Body of pancreas (tissue), 4 donors: ENCODE measurements around the gene CHCHD6. TPM values are rescaled to one million over a fixed set of nuclear protein-coding genes. Genes with fewer than 3 reads are reported as not detected.

Experiments
- ATAC-seq: fragments of 150-250 bp; one replicate; pipeline ENCODE4 v1.9.1; 2016
- DNase-seq, 4 donors: peaks; one replicate each; pipeline ENCODE4 v3.0.0-alpha.2; 2019
- H3K27ac ChIP-seq, 4 donors: fragments of 200-600 bp; sonication (generic); 1 replicate in 3 of 4; 2 replicates in 1 of 4; pipeline versions ENCODE4 v1.5.1 to v1.6.1; 2016 to 2019; ENCODE audit warnings: mild to moderate bottlenecking in 1 of 4, mixed read lengths in 1 of 4, moderate library complexity in 1 of 4
- H3K27me3 ChIP-seq, 2 donors: fragments of 200-600 bp; sonication (generic); one replicate each; pipeline ENCODE4 v1.6.0; 2016; ENCODE audit warnings: mild to moderate bottlenecking in 1 of 2
- H3K36me3 ChIP-seq, 2 donors: fragments of 200-600 bp; sonication (generic); replicated peaks in 1 of 2; 2 replicates each; pipeline ENCODE4 v1.5.1; 2016; ENCODE audit warnings: low read depth in 2 of 2; ENCODE audit not compliant: insufficient read depth in 1 of 2
- H3K4me1 ChIP-seq: fragments of 200-600 bp; sonication (generic); one replicate; pipeline ENCODE4 v1.6.0; 2016
- H3K4me3 ChIP-seq, 2 donors: fragments of 200-600 bp; sonication (generic); 1 replicate in 1 of 2; 2 replicates in 1 of 2; pipeline ENCODE4 v1.5.1; 2016 to 2019
- H3K9me3 ChIP-seq, 3 donors: fragments of 200-600 bp; sonication (generic); 1 replicate in 2 of 3; 2 replicates in 1 of 3; pipeline ENCODE4 v1.5.1; 2016
- CTCF ChIP-seq, 7 experiments: fragments of 450-650 bp in 4 of 7; fragments of 200-600 bp in 3 of 7; sonication (generic) in 3 of 7; IDR thresholded peaks; one replicate each; pipeline ENCODE4 v1.5.1; 2016 to 2019; ENCODE audit warnings: antibody characterized with exemption in 7 of 7
- POLR2A ChIP-seq, 3 donors: fragments of 450-650 bp; IDR thresholded peaks; one replicate each; pipeline ENCODE4 v1.6.1; 2016; ENCODE audit warnings: antibody characterized with exemption in 3 of 3, mild to moderate bottlenecking in 2 of 3
- WGBS, 2 donors: methylation state at CpG; one replicate each; pipeline ENCODE4 v1.1.5; 2017; 5-methylcytosine and 5-hydroxymethylcytosine counted together
- intact Hi-C: fragments of 100-400 bp; cut with DNase I; formaldehyde crosslinking; loops from one replicate; pipeline ENCODE4 v1.15.1; 2023
- total RNA-seq, 2 donors: library from RNA; depleted of rRNA; stranded (reverse); fragments of >200 nt; gene quantifications; one replicate each; pipeline ENCODE4 v1.1.0, GENCODE V29; 2016

Gene CHCHD6
- total RNA-seq, 2 donors from 2014 or later, result 0.66 to 10.9 TPM

- H3K4me1 ChIP-seq, result no peaks in the 10 kb centered on the region
- intact Hi-C loops, result no loop called here
- ATAC-seq, result no peak
- DNase-seq, result no peak
- H3K4me3 ChIP-seq, result no peak overlapping the region
- no peak for TF ChIP-seq POLR2A (IDR thresholded peaks at IDR 0.05)
- no peak for TF ChIP-seq CTCF (IDR thresholded peaks at IDR 0.05)
- no peak overlapping the region for H3K27ac ChIP-seq
- no peaks in the 10 kb centered on the region for H3K36me3 ChIP-seq
- WGBS, 2 donors, result 96 to 100% methylated on average over 3 of the region's 3 CpGs
- no peaks in the 10 kb centered on the region for H3K27me3 ChIP-seq
- H3K9me3 ChIP-seq, result no peaks in the 10 kb centered on the region
These were observed 206.2 kb downstream of the CHCHD6 start for GRCh38 chr3:126910231-126910630.

DNA sequence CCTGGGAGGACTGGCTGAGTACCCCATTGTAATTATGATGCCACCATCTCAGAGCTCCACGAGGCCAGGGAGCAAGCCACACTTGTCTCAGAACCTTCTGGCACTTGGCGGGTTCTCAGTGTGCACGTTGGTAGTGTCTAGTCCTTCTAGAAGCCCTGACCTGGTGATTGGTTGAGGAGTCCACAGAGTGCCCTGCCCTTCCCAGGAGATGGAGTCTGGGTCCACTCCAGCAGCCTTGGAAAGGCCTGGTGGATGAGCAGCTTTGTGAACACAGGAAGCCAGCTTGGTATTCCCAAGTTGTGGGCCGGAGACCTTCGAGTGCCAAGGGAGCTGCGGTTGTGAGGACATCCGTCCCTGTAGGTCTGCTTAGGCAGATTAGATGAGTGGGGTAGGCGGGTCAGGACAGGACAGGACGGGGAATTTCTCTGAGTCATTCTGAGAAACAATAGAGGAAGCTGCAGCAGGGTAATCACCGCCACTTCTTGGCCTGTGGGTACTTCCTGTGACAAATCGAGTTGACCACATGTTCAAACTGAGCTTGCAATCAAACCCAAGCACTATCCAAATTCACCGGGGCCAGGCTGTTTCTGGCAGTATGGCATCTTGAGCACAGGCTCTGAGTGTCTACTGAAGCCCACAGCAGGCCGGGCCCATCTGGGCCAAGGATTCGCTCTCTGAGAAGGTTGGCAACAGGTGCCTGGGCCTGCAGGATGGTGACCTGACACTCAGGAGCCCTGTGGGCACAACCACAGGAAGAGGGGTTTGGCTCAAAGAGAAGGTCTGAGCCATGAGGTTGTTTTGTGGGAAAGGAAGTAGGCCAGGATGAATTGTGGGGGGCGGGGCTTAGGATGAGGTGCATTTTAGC is 207.4 kb downstream of the CHCHD6 start:
- ATAC-seq, result peak; percentile 57
- Histone ChIP-seq H3K4me3 (no peak overlapping the region), H3K9me3 (no peaks in the 10 kb centered on the region), H3K27me3 (no peaks in the 10 kb centered on the region), H3K4me1 (no peaks in the 10 kb centered on the region), H3K36me3 (no peaks in the 10 kb centered on the region), H3K27ac (no peak overlapping the region)
- TF ChIP-seq POLR2A (IDR thresholded peaks at IDR 0.05) (peak in 1 of 3 donors; percentile 9), CTCF (IDR thresholded peaks at IDR 0.05) (no peak)
- peak in 2 of 4 donors; percentile 17 to 68 for DNase-seq
- intact Hi-C loops, result no loop called here
- WGBS, 2 donors, result 74 to 91% methylated on average over 10 to 15 of the region's 15 CpGs

DNA sequence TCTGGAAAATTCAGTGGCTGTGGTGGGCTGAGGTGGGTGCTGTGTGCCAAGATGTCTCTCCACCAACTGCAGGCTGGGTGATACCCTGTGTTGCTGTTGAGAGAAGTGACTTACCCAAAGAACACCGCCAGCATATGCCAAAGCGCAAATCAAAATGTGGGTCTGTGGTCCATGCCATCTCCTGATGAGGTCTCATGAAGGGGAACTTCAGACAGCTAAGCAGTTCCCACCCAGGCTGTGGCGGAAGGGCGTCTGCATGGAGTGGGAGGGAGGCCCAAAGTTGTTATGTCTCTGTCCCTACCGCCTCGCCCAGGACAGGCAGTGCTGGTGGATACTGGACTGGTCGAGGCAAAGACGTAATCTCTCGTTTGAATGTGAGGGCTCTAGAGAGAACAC is 208.0 kb downstream of the CHCHD6 start:
- TF ChIP-seq POLR2A (IDR thresholded peaks at IDR 0.05), result no peak
- no peak for ATAC-seq
- Histone ChIP-seq H3K4me3 (no peak overlapping the region), H3K27ac (no peak overlapping the region), H3K36me3 (no peaks in the 10 kb centered on the region), H3K27me3 (no peaks in the 10 kb centered on the region), H3K4me1 (no peaks in the 10 kb centered on the region), H3K9me3 (no peaks in the 10 kb centered on the region)
- WGBS, 2 donors, result 91 to 97% methylated on average over 7 to 9 of the region's 9 CpGs
- peak in 1 of 4 donors; percentile 19 for DNase-seq
- intact Hi-C loops, result no loop called here

- ATAC-seq (no peak), DNase-seq (no peak)
- H3K4me1 ChIP-seq, result no peaks in the 10 kb centered on the region
- H3K4me3 ChIP-seq, result no peak overlapping the region
- no peaks in the 10 kb centered on the region for H3K9me3 ChIP-seq
- no peak overlapping the region for H3K27ac ChIP-seq
- no peak for TF ChIP-seq CTCF (IDR thresholded peaks at IDR 0.05)
- TF ChIP-seq POLR2A (IDR thresholded peaks at IDR 0.05), result no peak
- 91 to 92% methylated on average over 10 to 12 of the region's 12 CpGs for WGBS, 2 donors
- no peaks in the 10 kb centered on the region for H3K36me3 ChIP-seq
- intact Hi-C loops, result no loop called here
- H3K27me3 ChIP-seq, result no peaks in the 10 kb centered on the region
These were observed 208.6 kb downstream of the CHCHD6 start for GRCh38 chr3:126912491-126913195.

DNA sequence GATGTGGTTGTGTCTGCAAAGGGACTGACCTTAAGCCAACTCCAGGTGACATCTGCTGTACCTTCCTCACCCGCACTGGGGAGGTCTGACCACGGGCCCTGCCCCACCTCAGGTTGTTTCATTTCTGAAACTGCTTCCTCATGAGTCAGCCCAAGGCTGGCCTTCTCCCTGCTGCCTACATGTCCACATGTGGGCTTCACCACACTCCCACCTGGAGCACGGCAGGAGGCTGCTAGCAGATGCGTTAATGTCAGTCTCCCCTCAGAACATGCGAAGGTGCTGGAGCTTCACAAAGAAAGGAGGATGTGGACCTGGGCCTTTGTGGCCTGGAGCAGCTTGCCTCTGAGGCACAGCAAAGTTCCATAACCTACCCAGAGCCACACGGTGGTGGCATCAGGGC is 209.5 kb downstream of the CHCHD6 start:
- intact Hi-C loops, result no loop called here

More for the DNA sequence above, 209.5 kb downstream of the CHCHD6 start:
- no peaks in the 10 kb centered on the region for H3K4me1 ChIP-seq
- no peak for DNase-seq
- WGBS, 2 donors, result 95% methylated on average over 5 of the region's 6 CpGs; no CpG with 5 or more reads in 1 of the 2 donors
- no peak overlapping the region for H3K4me3 ChIP-seq
- TF ChIP-seq POLR2A (IDR thresholded peaks at IDR 0.05) (no peak), CTCF (IDR thresholded peaks at IDR 0.05) (no peak)
- H3K36me3 ChIP-seq, result no peaks in the 10 kb centered on the region
- H3K27me3 ChIP-seq, result no peaks in the 10 kb centered on the region
- ATAC-seq, result no peak
- no peaks in the 10 kb centered on the region for H3K9me3 ChIP-seq
- no peak overlapping the region for H3K27ac ChIP-seq
